B cell (primary cell): ENCODE measurements around the gene TERB2.

Experiments
- EZH2 ChIP-seq: IDR thresholded peaks from 2 replicates; pipeline ENCODE4 v1.6.1; 2012; ENCODE audit warnings: borderline replicate concordance, low read depth, mild to moderate bottlenecking, moderate library complexity, low read length; ENCODE audit not compliant: insufficient read depth, poor library complexity, severe bottlenecking
- TF ChIP-seq, protein P1 (sequence below): fragments of 200-600 bp; IDR thresholded peaks from one replicate; pipeline ENCODE4 v1.8.0; 2022; ENCODE audit warnings: antibody characterized with exemption, mild to moderate bottlenecking

DNA sequence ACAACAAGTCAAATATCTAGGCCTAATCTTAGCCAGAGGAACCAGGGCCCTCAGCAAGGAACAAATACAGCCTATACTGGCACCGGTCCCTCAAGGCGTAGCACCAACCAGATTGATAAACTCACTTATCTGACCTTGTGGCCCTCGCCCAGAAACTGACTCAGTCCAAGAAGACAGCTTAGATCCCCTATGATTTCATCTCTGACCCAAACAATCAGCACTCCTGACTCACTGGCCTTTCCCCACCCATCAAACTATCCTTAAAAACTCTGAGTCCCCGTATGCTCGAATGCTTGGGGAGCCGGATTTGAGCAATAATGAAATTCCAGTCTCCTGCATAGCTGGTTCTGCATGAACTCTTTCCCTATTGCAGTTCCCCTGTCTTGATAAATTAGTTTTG, 64.9 kb downstream of the TERB2 start:
- TF ChIP-seq, protein P1, sequence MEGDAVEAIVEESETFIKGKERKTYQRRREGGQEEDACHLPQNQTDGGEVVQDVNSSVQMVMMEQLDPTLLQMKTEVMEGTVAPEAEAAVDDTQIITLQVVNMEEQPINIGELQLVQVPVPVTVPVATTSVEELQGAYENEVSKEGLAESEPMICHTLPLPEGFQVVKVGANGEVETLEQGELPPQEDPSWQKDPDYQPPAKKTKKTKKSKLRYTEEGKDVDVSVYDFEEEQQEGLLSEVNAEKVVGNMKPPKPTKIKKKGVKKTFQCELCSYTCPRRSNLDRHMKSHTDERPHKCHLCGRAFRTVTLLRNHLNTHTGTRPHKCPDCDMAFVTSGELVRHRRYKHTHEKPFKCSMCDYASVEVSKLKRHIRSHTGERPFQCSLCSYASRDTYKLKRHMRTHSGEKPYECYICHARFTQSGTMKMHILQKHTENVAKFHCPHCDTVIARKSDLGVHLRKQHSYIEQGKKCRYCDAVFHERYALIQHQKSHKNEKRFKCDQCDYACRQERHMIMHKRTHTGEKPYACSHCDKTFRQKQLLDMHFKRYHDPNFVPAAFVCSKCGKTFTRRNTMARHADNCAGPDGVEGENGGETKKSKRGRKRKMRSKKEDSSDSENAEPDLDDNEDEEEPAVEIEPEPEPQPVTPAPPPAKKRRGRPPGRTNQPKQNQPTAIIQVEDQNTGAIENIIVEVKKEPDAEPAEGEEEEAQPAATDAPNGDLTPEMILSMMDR: no peak
- no peak for TF ChIP-seq EZH2
